OCI-LY1 (cell line): Measurements from ENCODE around the gene CHST7.
"Not testable (repeated sequence)": the region's sequence is repeated elsewhere in the genome, so short reads cannot be mapped to it uniquely, and the experiment has no call there.

Experiments used
- EZH2 ChIP-seq: fragments of 200-600 bp; sonication (generic), shearing (Covaris generic); IDR thresholded peaks from 2 replicates; pipeline ENCODE4 v1.8.0; 2017; ENCODE audit warnings: borderline replicate concordance, mixed run types, mild to moderate bottlenecking, antibody characterized with exemption, low read length, moderate library complexity, mixed read lengths
- TF ChIP-seq, protein P1 (sequence below): fragments of 200-600 bp; sonication (generic), shearing (Covaris generic); IDR thresholded peaks from 2 replicates; pipeline ENCODE4 v1.5.1; 2017; ENCODE audit warnings: mild to moderate bottlenecking, antibody characterized with exemption, low read length, moderate library complexity, mixed read lengths

- TF ChIP-seq, protein P1, sequence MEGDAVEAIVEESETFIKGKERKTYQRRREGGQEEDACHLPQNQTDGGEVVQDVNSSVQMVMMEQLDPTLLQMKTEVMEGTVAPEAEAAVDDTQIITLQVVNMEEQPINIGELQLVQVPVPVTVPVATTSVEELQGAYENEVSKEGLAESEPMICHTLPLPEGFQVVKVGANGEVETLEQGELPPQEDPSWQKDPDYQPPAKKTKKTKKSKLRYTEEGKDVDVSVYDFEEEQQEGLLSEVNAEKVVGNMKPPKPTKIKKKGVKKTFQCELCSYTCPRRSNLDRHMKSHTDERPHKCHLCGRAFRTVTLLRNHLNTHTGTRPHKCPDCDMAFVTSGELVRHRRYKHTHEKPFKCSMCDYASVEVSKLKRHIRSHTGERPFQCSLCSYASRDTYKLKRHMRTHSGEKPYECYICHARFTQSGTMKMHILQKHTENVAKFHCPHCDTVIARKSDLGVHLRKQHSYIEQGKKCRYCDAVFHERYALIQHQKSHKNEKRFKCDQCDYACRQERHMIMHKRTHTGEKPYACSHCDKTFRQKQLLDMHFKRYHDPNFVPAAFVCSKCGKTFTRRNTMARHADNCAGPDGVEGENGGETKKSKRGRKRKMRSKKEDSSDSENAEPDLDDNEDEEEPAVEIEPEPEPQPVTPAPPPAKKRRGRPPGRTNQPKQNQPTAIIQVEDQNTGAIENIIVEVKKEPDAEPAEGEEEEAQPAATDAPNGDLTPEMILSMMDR = not testable (repeated sequence)
- not testable (repeated sequence) for TF ChIP-seq EZH2
Measured at GRCh38 chrX:46544527-46544926, 29.0 kb upstream of the CHST7 start.
